ENCODE measurements around the gene EVPL.
A peak's percentile ranks its signal among the peaks of the same experiment; 100 is the strongest.

EVPL gene

GRCh38 chr17:76018340-76018680, 8.8 kb downstream of the EVPL start:
- no peak for DNase-seq (ENCODE audit: low read depth in 2 of 2)
- no peak for TF ChIP-seq CTCF (IDR thresholded peaks at IDR 0.05; ENCODE audit: low read depth, low read length)
- no peak overlapping the region for H3K4me3 ChIP-seq (replicated peaks in 1 of 2; ENCODE audit: low read depth in 2 of 2, low read length in 2 of 2)

GRCh38 chr17:76017481-76018339, 9.4 kb downstream of the EVPL start:
- H3K4me3 ChIP-seq (replicated peaks in 1 of 2; ENCODE audit: low read depth in 2 of 2, low read length in 2 of 2), result no peak overlapping the region
- DNase-seq (ENCODE audit: low read depth in 2 of 2), result no peak

GRCh38 chr17:76014925-76015261, 12.2 kb downstream of the EVPL start:
- no peak overlapping the region for H3K4me3 ChIP-seq (replicated peaks in 1 of 2; ENCODE audit: low read depth in 2 of 2, low read length in 2 of 2)
- no peak for DNase-seq (ENCODE audit: low read depth in 2 of 2)
- no peak for TF ChIP-seq CTCF (IDR thresholded peaks at IDR 0.05; ENCODE audit: low read depth, low read length)

More at GRCh38 chr17:76017481-76018339, 9.4 kb downstream of the EVPL start:
- no peak for TF ChIP-seq CTCF (IDR thresholded peaks at IDR 0.05; ENCODE audit: low read depth, low read length)

GRCh38 chr17:76014100-76014924, 12.8 kb downstream of the EVPL start:
- no peak overlapping the region for H3K4me3 ChIP-seq (replicated peaks in 1 of 2; ENCODE audit: low read depth in 2 of 2, low read length in 2 of 2)
- peak; percentile 70 to 79 for DNase-seq (ENCODE audit: low read depth in 2 of 2)
- TF ChIP-seq CTCF (IDR thresholded peaks at IDR 0.05; ENCODE audit: low read depth, low read length), result peak; percentile 97

GRCh38 chr17:76013377-76013932, 13.7 kb downstream of the EVPL start:
- no peak for DNase-seq (ENCODE audit: low read depth in 2 of 2)
- TF ChIP-seq CTCF (IDR thresholded peaks at IDR 0.05; ENCODE audit: low read depth, low read length), result no peak
- no peak overlapping the region for H3K4me3 ChIP-seq (replicated peaks in 1 of 2; ENCODE audit: low read depth in 2 of 2, low read length in 2 of 2)

GRCh38 chr17:76011951-76012350, 15.2 kb downstream of the EVPL start:
- DNase-seq (ENCODE audit: low read depth in 2 of 2), result no peak
- no peak overlapping the region for H3K4me3 ChIP-seq (replicated peaks in 1 of 2; ENCODE audit: low read depth in 2 of 2, low read length in 2 of 2)
- no peak for TF ChIP-seq CTCF (IDR thresholded peaks at IDR 0.05; ENCODE audit: low read depth, low read length)
